K562 (cell line): ENCODE results near the gene LARP4B. TPM values are rescaled to one million over a fixed set of nuclear protein-coding genes. Genes with fewer than 3 reads are reported as not detected.

Source experiments
- ATAC-seq: fragments of 200-7000 bp; cut with Tn5 transposase; 3 replicates; pipeline ENCODE4 v1.9.1; 2020; ENCODE audit warnings: moderate library complexity
- BruUV-seq: library from RNA; stranded (reverse); fragments of 400-500 nt; replicated peaks from 2 replicates; lab custom pipeline; 2021; lab: Mats Ljungman, UMichigan
- CTCF ChIA-PET: fragments of 300-600 bp; formaldehyde crosslinking; extraction: SDS; loops from one replicate; lab custom pipeline; 2021; ENCODE audit warnings: low intra/inter-chr PET ratio; lab: Yijun Ruan, JAX
- POLR2A ChIA-PET: fragments of 300-600, 350-650 bp; sonication (Branson Sonifier 250); formaldehyde crosslinking; extraction: SDS; loops from one replicate; lab custom pipeline; 2021; ENCODE audit warnings: antibody characterized with exemption, inconsistent platforms; lab: Yijun Ruan, JAX
- DNase-seq, 4 experiments: peaks; one replicate each; pipeline versions ENCODE4 v3.0.0 to v3.0.0-alpha.2; 2011 to 2018; ENCODE audit warnings: low spot score in 3 of 4, mixed read lengths in 3 of 4; ENCODE audit errors: extremely low read depth in 1 of 4
- FAIRE-seq: peaks from 2 replicates; lab custom pipeline; 2011; peaks lifted over from hg19 to GRCh38; lab: Jason Lieb, UNC
- H2AFZ ChIP-seq: 2 replicates; pipeline ENCODE4 v1.6.0; 2011; ENCODE audit warnings: low read depth, low read length, control low read depth, inconsistent platforms
- H3K27ac ChIP-seq: fragments of 200-600 bp; 3 replicates; pipeline ENCODE4 v1.8.0; 2011; ENCODE audit warnings: low read depth, mild to moderate bottlenecking, control low read depth, inconsistent platforms, low read length, moderate library complexity, mixed read lengths; ENCODE audit errors: extremely low read depth
- H3K27me3 ChIP-seq, 2 experiments: fragments of 300-600 bp in 1 of 2; 2 replicates in 1 of 2; 3 replicates in 1 of 2; pipeline versions ENCODE4 v1.6.0 to v1.8.0; 2011; ENCODE audit warnings: inconsistent platforms in 2 of 2, low read length in 2 of 2, mild to moderate bottlenecking in 1 of 2, mixed read lengths in 1 of 2, moderate library complexity in 1 of 2; ENCODE audit not compliant: control insufficient read depth in 2 of 2, insufficient read depth in 2 of 2
- H3K36me3 ChIP-seq: fragments of 300-600 bp; 3 replicates; pipeline ENCODE4 v1.8.0; 2011; ENCODE audit warnings: mild to moderate bottlenecking, low read length, inconsistent platforms; ENCODE audit not compliant: control insufficient read depth, insufficient read depth
- H3K4me1 ChIP-seq, 2 experiments: fragments of 200-600 bp in 1 of 2; replicated peaks in 1 of 2; 2 replicates in 1 of 2; 3 replicates in 1 of 2; pipeline versions ENCODE4 v1.5.1 to v1.8.0; 2011; ENCODE audit warnings: inconsistent platforms in 2 of 2, low read length in 2 of 2, mild to moderate bottlenecking in 1 of 2, mixed read lengths in 1 of 2, moderate library complexity in 1 of 2; ENCODE audit not compliant: control insufficient read depth in 2 of 2, insufficient read depth in 2 of 2
- H3K4me2 ChIP-seq: 2 replicates; pipeline ENCODE4 v1.6.1; 2011; ENCODE audit warnings: low read length, control low read depth, inconsistent platforms, mixed read lengths; ENCODE audit not compliant: insufficient read depth
- H3K4me3 ChIP-seq: fragments of 200-600 bp; sonication (generic), shearing (Covaris generic); 2 replicates; pipeline ENCODE4 v1.5.1; 2016; ENCODE audit warnings: control low read depth, inconsistent platforms
- H3K79me2 ChIP-seq: fragments of 200-600 bp; 3 replicates; pipeline ENCODE4 v1.8.0; 2011; ENCODE audit warnings: low read length, inconsistent platforms; ENCODE audit not compliant: control insufficient read depth, insufficient read depth
- H3K9ac ChIP-seq, 2 experiments: 2 replicates each; pipeline versions ENCODE4 v1.6.0 to v1.6.1; 2011; ENCODE audit warnings: low read depth in 2 of 2, low read length in 2 of 2, control low read depth in 1 of 2, inconsistent platforms in 1 of 2, mild to moderate bottlenecking in 1 of 2, mixed read lengths in 1 of 2; ENCODE audit not compliant: insufficient read depth in 1 of 2
- H3K9me1 ChIP-seq: one replicate; pipeline ENCODE4 v1.6.0; 2011; ENCODE audit warnings: inconsistent platforms, mild to moderate bottlenecking, low read length, moderate library complexity; ENCODE audit not compliant: control insufficient read depth, insufficient read depth
- H3K9me3 ChIP-seq: replicated peaks from 2 replicates; pipeline ENCODE4 v1.5.1; 2011; ENCODE audit warnings: low read depth, low read length, inconsistent platforms; ENCODE audit not compliant: control insufficient read depth, insufficient read depth
- H4K20me1 ChIP-seq: replicated peaks from 2 replicates; pipeline ENCODE4 v1.6.1; 2011; ENCODE audit warnings: low read length, inconsistent platforms, mixed read lengths; ENCODE audit not compliant: control insufficient read depth, insufficient read depth
- ETV5 ChIP-seq: sonication (generic); formaldehyde crosslinking; IDR thresholded peaks from 2 replicates; pipeline ENCODE4 v1.4.0; 2020; ENCODE audit warnings: low read depth, mild to moderate bottlenecking, missing genetic modification reagents
- ETV6 ChIP-seq, 3 experiments: fragments of 150-350 bp in 1 of 3; sonication (generic) in 1 of 3; formaldehyde crosslinking in 1 of 3; IDR thresholded peaks; 2 replicates each; pipeline versions ENCODE4 v1.6.1 to v1.8.0; 2014 to 2022; ENCODE audit warnings: borderline replicate concordance in 2 of 3, low read depth in 2 of 3, antibody characterized with exemption in 1 of 3, low read length in 1 of 3, mild to moderate bottlenecking in 1 of 3, missing genetic modification reagents in 1 of 3
- KDM1A ChIP-seq, 2 experiments: fragments of 450-650 bp; IDR thresholded peaks; 2 replicates each; pipeline ENCODE4 v1.6.1; 2016; ENCODE audit warnings: mild to moderate bottlenecking in 2 of 2
- KLF16 ChIP-seq: IDR thresholded peaks from 2 replicates; pipeline ENCODE4 v1.6.1; 2016; ENCODE audit warnings: antibody characterized with exemption
- MCM3 ChIP-seq: fragments of 450-650 bp; IDR thresholded peaks from 2 replicates; pipeline ENCODE4 v1.6.1; 2016
- PCBP1 ChIP-seq: fragments of 200-400 bp; formaldehyde crosslinking; IDR thresholded peaks from 2 replicates; pipeline ENCODE4 v1.6.1; 2018; ENCODE audit warnings: mild to moderate bottlenecking, low read depth, low read length; ENCODE audit not compliant: poor library complexity, severe bottlenecking
- SRSF3 ChIP-seq: fragments of 200-400 bp; formaldehyde crosslinking; IDR thresholded peaks from 2 replicates; pipeline ENCODE4 v1.6.1; 2016; ENCODE audit warnings: mild to moderate bottlenecking, low read length, moderate library complexity; ENCODE audit not compliant: insufficient read depth
- STAG1 ChIP-seq: sonication (generic); formaldehyde crosslinking; IDR thresholded peaks from 2 replicates; pipeline ENCODE4 v1.5.0; 2020; ENCODE audit warnings: missing genetic modification reagents, borderline replicate concordance
- XRCC5 ChIP-seq: fragments of 200-400 bp; formaldehyde crosslinking; IDR thresholded peaks from 2 replicates; pipeline ENCODE4 v1.6.1; 2017; ENCODE audit warnings: low read depth, mild to moderate bottlenecking, low read length
- ZNF253 ChIP-seq: fragments of 250-450 bp; sonication (Bioruptor Pico); conservative IDR thresholded peaks from 2 replicates; pipeline ENCODE4 v1.6.1; 2021; ENCODE audit warnings: mild to moderate bottlenecking
- ZNF318 ChIP-seq, 2 experiments: fragments of 450-650 bp; IDR thresholded peaks; 2 replicates each; pipeline ENCODE4 v1.6.1; 2016; ENCODE audit warnings: mild to moderate bottlenecking in 2 of 2, borderline replicate concordance in 1 of 2, low read depth in 1 of 2, moderate library complexity in 1 of 2
- WGBS: fragments of 100-300 bp; shearing (Covaris generic); methylation state at CpG from one replicate; pipeline ENCODE4 v1.1.6; 2016; ENCODE audit warnings: low coverage, mixed read lengths; ENCODE audit not compliant: insufficient coverage; ENCODE audit errors: missing lambda C conversion rate; 5-methylcytosine and 5-hydroxymethylcytosine counted together
- in situ Hi-C: fragments of 300-500 bp; cut with MboI; formaldehyde crosslinking; loops from 4 replicates; pipeline ENCODE4 v1.15.0; 2018; ENCODE audit warnings: inconsistent platforms, mixed read lengths
- intact Hi-C: fragments of 100-400 bp; cut with micrococcal nuclease; formaldehyde crosslinking; loops from 2 replicates; pipeline ENCODE4 v1.14.2; 2022
- polyA plus RNA-seq, 8 experiments: library from polyadenylated mRNA; depleted of rRNA in 4 of 8; stranded (reverse) in 5 of 8; unstranded in 3 of 8; fragments of >200 nt; fragmentation: Nextera tagmentation in 2 of 8; fragmentation: Illumina TruSeq in 1 of 8; extraction: Ambion mirVana in 2 of 8; extraction: Trizol in 1 of 8; gene quantifications; 2 replicates each; pipeline versions ENCODE4 v1.2.1 to v1.2.3, GENCODE V29; 2011 to 2014; ENCODE audit warnings: inconsistent platforms in 1 of 8, missing spikeins in 1 of 8
- total RNA-seq, 7 experiments: library from RNA; depleted of rRNA in 6 of 7; stranded (reverse); fragments of >200 nt in 6 of 7; fragmentation: Illumina TruSeq in 2 of 7; extraction: Trizol in 2 of 7; gene quantifications; 2 replicates each; pipeline versions ENCODE4 v1.2.1 to v1.2.3, GENCODE V29; 2011 to 2021; ENCODE audit warnings: low replicate concordance in 1 of 7
- TF ChIP-seq, protein P1 (sequence below): IDR thresholded peaks from 2 replicates; pipeline ENCODE4 v1.6.1; 2012; ENCODE audit warnings: low read depth, low read length, improper control_type of control experiment, borderline replicate concordance

The LARP4B gene
- total and polyA plus RNA-seq, 9 of the 15 experiments (the other 6 are each of a cell fraction or from before 2014, with no cell fraction given): 11.8 to 130 (median 42.6) TPM

DNA sequence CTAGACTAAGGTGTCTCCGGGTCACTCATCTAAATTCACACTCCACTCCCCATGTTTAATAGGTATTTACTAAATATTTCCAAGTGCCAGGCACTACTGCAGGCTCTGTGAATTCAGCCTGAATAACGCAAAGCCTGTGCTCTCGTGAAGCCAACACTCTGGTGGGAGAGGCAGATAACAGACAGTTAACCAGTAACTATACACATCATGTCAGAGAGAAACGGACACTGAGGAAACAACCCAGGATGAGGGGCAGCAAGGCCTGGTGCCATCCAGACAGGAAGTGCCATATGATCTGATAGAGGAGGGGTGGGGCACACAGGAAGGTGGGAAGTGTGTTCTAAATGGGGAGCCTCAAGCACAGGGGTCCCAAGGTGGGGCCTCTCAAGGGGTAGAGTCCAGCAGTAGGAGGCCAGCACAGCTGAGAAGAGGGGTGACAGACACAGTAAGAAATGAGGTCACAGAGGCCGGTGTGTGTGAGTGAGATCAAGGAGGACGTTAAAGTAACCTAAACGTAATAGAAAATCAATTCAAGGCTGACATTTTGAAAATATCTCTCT, 85.3 kb downstream of the LARP4B start:
- H2AFZ ChIP-seq: no peak overlapping the region
- peaks cover 81% of the 10 kb centered on the region for H3K36me3 ChIP-seq
- no peaks in the 10 kb centered on the region for H3K27me3 ChIP-seq
- DNase-seq (no peak), ATAC-seq (no peak), FAIRE-seq (no peak)
- H3K9ac ChIP-seq: no peak overlapping the region; a peak in 1 of 4 replicates
- ChIA-PET POLR2A (interaction anchor here (0.6 kb wide), 1 partner anchor 111 kb away, joined by 4 read pairs; no protein-coding TSS in a partner anchor), CTCF (no interaction called here)
- peak overlapping the region; percentile 2; the same call in 1 of the 3 replicates for H3K27ac ChIP-seq
- H3K9me3 ChIP-seq: no peaks in the 10 kb centered on the region
- peaks cover 12% of the 10 kb centered on the region for H4K20me1 ChIP-seq
- H3K4me1 ChIP-seq: peaks cover 0 to 3% of the 10 kb centered on the region in 2 experiments; a peak in 2 of 5 replicates
- WGBS: 77% methylated on average over 7 of the region's 7 CpGs
- BruUV-seq: no TSS peak
- peaks cover 68% of the 10 kb centered on the region for H3K79me2 ChIP-seq
- H3K4me3 ChIP-seq: no peak overlapping the region
- H3K9me1 ChIP-seq: peaks cover 4% of the 10 kb centered on the region
- in situ Hi-C loops: no loop called here
- H3K4me2 ChIP-seq: no peak overlapping the region
- intact Hi-C loops: no loop called here
- TF ChIP-seq PCBP1 (no peak), ZNF253 (CRISPR knock-in tag) (no peak), ETV5 (CRISPR knock-in tag) (no peak), XRCC5 (no peak), ETV6 (IDR thresholded peaks at IDR 0.05; ENCODE audit: borderline replicate concordance in 1 of 2, low read depth in 2 of 2, low read length in 1 of 2) (no peak), ETV6 (CRISPR knock-in tag; IDR thresholded peaks at IDR 0.05; ENCODE audit: borderline replicate concordance) (no peak), KLF16 (no peak), MCM3 (no peak), ZNF318 (IDR thresholded peaks at IDR 0.05; ENCODE audit: borderline replicate concordance in 1 of 2, low read depth in 1 of 2) (no peak), SRSF3 (no peak), STAG1 (CRISPR knock-in tag) (no peak), KDM1A (IDR thresholded peaks at IDR 0.05) (no peak)
- TF ChIP-seq, protein P1, sequence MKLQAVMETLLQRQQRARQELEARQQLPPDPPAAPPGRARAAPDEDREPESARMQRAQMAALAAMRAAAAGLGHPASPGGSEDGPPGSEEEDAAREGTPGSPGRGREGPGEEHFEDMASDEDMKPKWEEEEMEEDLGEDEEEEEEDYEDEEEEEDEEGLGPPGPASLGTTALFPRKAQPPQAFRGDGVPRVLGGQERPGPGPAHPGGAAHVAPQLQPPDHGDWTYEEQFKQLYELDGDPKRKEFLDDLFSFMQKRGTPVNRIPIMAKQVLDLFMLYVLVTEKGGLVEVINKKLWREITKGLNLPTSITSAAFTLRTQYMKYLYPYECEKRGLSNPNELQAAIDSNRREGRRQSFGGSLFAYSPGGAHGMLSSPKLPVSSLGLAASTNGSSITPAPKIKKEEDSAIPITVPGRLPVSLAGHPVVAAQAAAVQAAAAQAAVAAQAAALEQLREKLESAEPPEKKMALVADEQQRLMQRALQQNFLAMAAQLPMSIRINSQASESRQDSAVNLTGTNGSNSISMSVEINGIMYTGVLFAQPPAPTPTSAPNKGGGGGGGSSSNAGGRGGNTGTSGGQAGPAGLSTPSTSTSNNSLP: no peak
